ENCODE measurements around the gene SALL1. TPM values are rescaled to one million over a fixed set of nuclear protein-coding genes. Genes with fewer than 3 reads are reported as not detected.

Gene SALL1
- total and polyA plus RNA-seq, 2 experiments from 2014 or later = 9.4 to 22.7 TPM

DNA sequence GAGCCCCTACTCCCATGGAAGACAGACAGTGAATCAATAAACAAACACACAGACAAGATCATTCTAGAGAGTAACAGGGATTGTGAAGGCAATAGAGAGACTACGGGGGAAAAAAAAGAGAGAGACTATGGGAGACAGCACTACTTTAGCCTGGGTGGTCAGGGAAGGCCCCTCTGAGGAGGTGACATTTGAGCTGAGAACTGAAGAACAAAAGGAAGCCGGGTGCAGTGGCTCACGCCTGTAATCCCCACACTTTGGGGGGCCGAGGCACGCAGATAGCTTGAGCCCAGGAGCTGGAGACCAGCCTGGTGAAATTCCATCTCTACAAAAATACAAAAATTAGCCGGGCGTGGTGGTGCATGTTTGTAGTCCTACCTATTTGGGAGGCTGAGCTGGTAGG, 29.2 kb downstream of the SALL1 start:
- Mint-ChIP-seq H3K9me3 (no peaks in the 10 kb centered on the region), H3K36me3 (ENCODE audit: low read depth) (no peaks in the 10 kb centered on the region), H3K27ac (no peak overlapping the region), H3K4me1 (peaks cover 38% of the 10 kb centered on the region), H3K4me3 (no peak overlapping the region; the same call in 2 of the 3 replicates), H3K27me3 (ENCODE audit: insufficient read depth, low read depth, poor library complexity) (peaks cover 3% of the 10 kb centered on the region)
- Histone ChIP-seq H3K4me2 (peak overlapping the region; percentile 41; the same call in 1 of the 2 replicates), H3K9me2 (ENCODE audit: insufficient read depth) (0 out of 2 replicates have a peak, but pooled peaks cover 4% of the 10 kb centered on the region), H3K36me3 (ENCODE audit: insufficient read depth) (no peaks in the 10 kb centered on the region), H4K20me1 (replicated peaks; ENCODE audit: insufficient read depth) (no peaks in the 10 kb centered on the region), H3K4me1 (ENCODE audit: insufficient read depth) (peaks cover 42% of the 10 kb centered on the region), H3K27ac (ENCODE audit: low read depth) (no peak overlapping the region), H3K27me3 (ENCODE audit: insufficient read depth) (no peaks in the 10 kb centered on the region), H3F3A (replicated peaks; ENCODE audit: low read depth) (no peaks in the 10 kb centered on the region), H2AFZ (peak overlapping the region; percentile 8; the same call in 1 of the 2 replicates), H3K4me3 (no peak overlapping the region), H3K79me2 (replicated peaks; ENCODE audit: insufficient read depth) (no peaks in the 10 kb centered on the region)
- peak; percentile 70 for ATAC-seq
- peak; percentile 35 for DNase-seq (ENCODE audit: low spot score)
- TF ChIP-seq ZNF331 (CRISPR knock-in tag; IDR thresholded peaks at IDR 0.05; ENCODE audit: low read depth) (no peak), NANOG (IDR thresholded peaks at IDR 0.05; ENCODE audit: borderline replicate concordance) (no peak), STAT1 (IDR thresholded peaks at IDR 0.05; ENCODE audit: unreplicated experiment) (no peak), JUNB (IDR thresholded peaks at IDR 0.05; ENCODE audit: unreplicated experiment) (no peak)

DNA sequence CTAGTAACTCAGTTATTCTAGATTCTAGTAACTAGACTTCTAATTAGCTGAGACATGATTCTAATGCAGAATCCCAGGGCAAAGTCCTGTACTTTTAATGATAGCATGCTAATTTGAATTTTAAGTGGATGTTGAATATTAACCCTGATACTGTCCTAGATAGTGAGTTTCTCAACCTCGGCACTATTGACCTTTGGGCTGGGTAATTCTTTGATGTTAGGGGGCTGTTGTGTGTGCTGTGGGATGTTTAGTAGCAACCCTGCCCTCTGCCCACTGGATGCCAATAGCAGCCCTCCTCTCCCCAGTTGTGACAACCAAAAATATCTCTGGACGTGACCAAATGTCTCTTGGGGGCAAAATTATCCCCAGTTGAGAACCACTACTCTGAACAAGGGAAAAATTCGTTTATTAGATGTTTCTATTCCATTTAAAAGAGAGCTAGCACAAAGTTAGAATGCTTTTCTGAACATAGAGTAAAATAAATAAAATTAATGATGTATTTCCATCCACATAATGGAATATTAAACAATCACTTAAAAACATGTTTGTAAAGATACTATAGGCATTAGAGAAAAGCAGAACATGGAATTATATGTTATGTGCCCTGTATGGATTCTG, 30.2 kb downstream of the SALL1 start:
- Histone ChIP-seq H3K79me2 (replicated peaks; ENCODE audit: insufficient read depth) (no peaks in the 10 kb centered on the region), H3K9me2 (ENCODE audit: insufficient read depth) (0 out of 2 replicates have a peak, but pooled peaks cover 4% of the 10 kb centered on the region), H2AFZ (no peak overlapping the region), H3K4me3 (no peak overlapping the region), H3K27ac (ENCODE audit: low read depth) (no peak overlapping the region), H3K27me3 (ENCODE audit: insufficient read depth) (no peaks in the 10 kb centered on the region), H3K36me3 (ENCODE audit: insufficient read depth) (no peaks in the 10 kb centered on the region), H3K4me1 (ENCODE audit: insufficient read depth) (peaks cover 46% of the 10 kb centered on the region), H3F3A (replicated peaks; ENCODE audit: low read depth) (no peaks in the 10 kb centered on the region), H4K20me1 (replicated peaks; ENCODE audit: insufficient read depth) (no peaks in the 10 kb centered on the region), H3K4me2 (no peak overlapping the region)
- DNase-seq (ENCODE audit: low spot score) = no peak
- Mint-ChIP-seq H3K9me3 (no peaks in the 10 kb centered on the region), H3K4me1 (peaks cover 37% of the 10 kb centered on the region), H3K27me3 (ENCODE audit: insufficient read depth, low read depth, poor library complexity) (peaks cover 3% of the 10 kb centered on the region), H3K36me3 (ENCODE audit: low read depth) (no peaks in the 10 kb centered on the region), H3K27ac (no peak overlapping the region), H3K4me3 (no peak overlapping the region)
- no peak for ATAC-seq
- TF ChIP-seq, protein P1, sequence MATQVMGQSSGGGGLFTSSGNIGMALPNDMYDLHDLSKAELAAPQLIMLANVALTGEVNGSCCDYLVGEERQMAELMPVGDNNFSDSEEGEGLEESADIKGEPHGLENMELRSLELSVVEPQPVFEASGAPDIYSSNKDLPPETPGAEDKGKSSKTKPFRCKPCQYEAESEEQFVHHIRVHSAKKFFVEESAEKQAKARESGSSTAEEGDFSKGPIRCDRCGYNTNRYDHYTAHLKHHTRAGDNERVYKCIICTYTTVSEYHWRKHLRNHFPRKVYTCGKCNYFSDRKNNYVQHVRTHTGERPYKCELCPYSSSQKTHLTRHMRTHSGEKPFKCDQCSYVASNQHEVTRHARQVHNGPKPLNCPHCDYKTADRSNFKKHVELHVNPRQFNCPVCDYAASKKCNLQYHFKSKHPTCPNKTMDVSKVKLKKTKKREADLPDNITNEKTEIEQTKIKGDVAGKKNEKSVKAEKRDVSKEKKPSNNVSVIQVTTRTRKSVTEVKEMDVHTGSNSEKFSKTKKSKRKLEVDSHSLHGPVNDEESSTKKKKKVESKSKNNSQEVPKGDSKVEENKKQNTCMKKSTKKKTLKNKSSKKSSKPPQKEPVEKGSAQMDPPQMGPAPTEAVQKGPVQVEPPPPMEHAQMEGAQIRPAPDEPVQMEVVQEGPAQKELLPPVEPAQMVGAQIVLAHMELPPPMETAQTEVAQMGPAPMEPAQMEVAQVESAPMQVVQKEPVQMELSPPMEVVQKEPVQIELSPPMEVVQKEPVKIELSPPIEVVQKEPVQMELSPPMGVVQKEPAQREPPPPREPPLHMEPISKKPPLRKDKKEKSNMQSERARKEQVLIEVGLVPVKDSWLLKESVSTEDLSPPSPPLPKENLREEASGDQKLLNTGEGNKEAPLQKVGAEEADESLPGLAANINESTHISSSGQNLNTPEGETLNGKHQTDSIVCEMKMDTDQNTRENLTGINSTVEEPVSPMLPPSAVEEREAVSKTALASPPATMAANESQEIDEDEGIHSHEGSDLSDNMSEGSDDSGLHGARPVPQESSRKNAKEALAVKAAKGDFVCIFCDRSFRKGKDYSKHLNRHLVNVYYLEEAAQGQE (IDR thresholded peaks at IDR 0.05; ENCODE audit: unreplicated experiment) = no peak
- no peak for TF ChIP-seq JUNB (IDR thresholded peaks at IDR 0.05; ENCODE audit: unreplicated experiment)
- TF ChIP-seq ZNF331 (CRISPR knock-in tag; IDR thresholded peaks at IDR 0.05; ENCODE audit: low read depth) = no peak
- TF ChIP-seq, protein P2, sequence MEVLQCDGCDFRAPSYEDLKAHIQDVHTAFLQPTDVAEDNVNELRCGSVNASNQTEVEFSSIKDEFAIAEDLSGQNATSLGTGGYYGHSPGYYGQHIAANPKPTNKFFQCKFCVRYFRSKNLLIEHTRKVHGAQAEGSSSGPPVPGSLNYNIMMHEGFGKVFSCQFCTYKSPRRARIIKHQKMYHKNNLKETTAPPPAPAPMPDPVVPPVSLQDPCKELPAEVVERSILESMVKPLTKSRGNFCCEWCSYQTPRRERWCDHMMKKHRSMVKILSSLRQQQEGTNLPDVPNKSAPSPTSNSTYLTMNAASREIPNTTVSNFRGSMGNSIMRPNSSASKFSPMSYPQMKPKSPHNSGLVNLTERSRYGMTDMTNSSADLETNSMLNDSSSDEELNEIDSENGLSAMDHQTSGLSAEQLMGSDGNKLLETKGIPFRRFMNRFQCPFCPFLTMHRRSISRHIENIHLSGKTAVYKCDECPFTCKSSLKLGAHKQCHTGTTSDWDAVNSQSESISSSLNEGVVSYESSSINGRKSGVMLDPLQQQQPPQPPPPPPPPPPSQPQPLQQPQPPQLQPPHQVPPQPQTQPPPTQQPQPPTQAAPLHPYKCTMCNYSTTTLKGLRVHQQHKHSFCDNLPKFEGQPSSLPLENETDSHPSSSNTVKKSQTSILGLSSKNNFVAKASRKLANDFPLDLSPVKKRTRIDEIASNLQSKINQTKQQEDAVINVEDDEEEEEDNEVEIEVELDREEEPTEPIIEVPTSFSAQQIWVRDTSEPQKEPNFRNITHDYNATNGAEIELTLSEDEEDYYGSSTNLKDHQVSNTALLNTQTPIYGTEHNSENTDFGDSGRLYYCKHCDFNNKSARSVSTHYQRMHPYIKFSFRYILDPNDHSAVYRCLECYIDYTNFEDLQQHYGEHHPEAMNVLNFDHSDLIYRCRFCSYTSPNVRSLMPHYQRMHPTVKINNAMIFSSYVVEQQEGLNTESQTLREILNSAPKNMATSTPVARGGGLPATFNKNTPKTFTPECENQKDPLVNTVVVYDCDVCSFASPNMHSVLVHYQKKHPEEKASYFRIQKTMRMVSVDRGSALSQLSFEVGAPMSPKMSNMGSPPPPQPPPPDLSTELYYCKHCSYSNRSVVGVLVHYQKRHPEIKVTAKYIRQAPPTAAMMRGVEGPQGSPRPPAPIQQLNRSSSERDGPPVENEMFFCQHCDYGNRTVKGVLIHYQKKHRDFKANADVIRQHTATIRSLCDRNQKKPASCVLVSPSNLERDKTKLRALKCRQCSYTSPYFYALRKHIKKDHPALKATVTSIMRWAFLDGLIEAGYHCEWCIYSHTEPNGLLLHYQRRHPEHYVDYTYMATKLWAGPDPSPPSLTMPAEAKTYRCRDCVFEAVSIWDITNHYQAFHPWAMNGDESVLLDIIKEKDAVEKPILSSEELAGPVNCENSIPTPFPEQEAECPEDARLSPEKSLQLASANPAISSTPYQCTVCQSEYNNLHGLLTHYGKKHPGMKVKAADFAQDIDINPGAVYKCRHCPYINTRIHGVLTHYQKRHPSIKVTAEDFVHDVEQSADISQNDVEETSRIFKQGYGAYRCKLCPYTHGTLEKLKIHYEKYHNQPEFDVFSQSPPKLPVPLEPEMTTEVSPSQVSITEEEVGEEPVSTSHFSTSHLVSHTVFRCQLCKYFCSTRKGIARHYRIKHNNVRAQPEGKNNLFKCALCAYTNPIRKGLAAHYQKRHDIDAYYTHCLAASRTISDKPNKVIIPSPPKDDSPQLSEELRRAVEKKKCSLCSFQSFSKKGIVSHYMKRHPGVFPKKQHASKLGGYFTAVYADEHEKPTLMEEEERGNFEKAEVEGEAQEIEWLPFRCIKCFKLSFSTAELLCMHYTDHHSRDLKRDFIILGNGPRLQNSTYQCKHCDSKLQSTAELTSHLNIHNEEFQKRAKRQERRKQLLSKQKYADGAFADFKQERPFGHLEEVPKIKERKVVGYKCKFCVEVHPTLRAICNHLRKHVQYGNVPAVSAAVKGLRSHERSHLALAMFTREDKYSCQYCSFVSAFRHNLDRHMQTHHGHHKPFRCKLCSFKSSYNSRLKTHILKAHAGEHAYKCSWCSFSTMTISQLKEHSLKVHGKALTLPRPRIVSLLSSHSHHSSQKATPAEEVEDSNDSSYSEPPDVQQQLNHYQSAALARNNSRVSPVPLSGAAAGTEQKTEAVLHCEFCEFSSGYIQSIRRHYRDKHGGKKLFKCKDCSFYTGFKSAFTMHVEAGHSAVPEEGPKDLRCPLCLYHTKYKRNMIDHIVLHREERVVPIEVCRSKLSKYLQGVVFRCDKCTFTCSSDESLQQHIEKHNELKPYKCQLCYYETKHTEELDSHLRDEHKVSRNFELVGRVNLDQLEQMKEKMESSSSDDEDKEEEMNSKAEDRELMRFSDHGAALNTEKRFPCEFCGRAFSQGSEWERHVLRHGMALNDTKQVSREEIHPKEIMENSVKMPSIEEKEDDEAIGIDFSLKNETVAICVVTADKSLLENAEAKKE (CRISPR knock-in tag; IDR thresholded peaks at IDR 0.05) = no peak
- no peak for TF ChIP-seq STAT1 (IDR thresholded peaks at IDR 0.05; ENCODE audit: unreplicated experiment)
- TF ChIP-seq, protein P3, sequence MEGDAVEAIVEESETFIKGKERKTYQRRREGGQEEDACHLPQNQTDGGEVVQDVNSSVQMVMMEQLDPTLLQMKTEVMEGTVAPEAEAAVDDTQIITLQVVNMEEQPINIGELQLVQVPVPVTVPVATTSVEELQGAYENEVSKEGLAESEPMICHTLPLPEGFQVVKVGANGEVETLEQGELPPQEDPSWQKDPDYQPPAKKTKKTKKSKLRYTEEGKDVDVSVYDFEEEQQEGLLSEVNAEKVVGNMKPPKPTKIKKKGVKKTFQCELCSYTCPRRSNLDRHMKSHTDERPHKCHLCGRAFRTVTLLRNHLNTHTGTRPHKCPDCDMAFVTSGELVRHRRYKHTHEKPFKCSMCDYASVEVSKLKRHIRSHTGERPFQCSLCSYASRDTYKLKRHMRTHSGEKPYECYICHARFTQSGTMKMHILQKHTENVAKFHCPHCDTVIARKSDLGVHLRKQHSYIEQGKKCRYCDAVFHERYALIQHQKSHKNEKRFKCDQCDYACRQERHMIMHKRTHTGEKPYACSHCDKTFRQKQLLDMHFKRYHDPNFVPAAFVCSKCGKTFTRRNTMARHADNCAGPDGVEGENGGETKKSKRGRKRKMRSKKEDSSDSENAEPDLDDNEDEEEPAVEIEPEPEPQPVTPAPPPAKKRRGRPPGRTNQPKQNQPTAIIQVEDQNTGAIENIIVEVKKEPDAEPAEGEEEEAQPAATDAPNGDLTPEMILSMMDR (conservative IDR thresholded peaks at IDR 0.05; ENCODE audit: low read depth in 2 of 2) = no peak
- no peak for TF ChIP-seq EZH2phosphoT487 (IDR thresholded peaks at IDR 0.05; ENCODE audit: unreplicated experiment)
- no peak for TF ChIP-seq POLR2AphosphoS5 (IDR thresholded peaks at IDR 0.05; ENCODE audit: low read depth)
- TF ChIP-seq NANOG (IDR thresholded peaks at IDR 0.05; ENCODE audit: borderline replicate concordance) = no peak
